ENCODE data around the gene PDCD4.

Gene PDCD4

GRCh38 chr10:110871298-110872084, at the start of gene PDCD4:
Gene PDCD4, plus strand, starts transcription at chr10:110871928. Its CDS starts 4,100 bp downstream, at chr10:110876028.
- peak; percentile 86 for DNase-seq (ENCODE audit: low read depth)

- DNase-seq (ENCODE audit: low read depth), result no peak
Measured at GRCh38 chr10:110822035-110822711, 49.6 kb upstream of the PDCD4 start.

DNA sequence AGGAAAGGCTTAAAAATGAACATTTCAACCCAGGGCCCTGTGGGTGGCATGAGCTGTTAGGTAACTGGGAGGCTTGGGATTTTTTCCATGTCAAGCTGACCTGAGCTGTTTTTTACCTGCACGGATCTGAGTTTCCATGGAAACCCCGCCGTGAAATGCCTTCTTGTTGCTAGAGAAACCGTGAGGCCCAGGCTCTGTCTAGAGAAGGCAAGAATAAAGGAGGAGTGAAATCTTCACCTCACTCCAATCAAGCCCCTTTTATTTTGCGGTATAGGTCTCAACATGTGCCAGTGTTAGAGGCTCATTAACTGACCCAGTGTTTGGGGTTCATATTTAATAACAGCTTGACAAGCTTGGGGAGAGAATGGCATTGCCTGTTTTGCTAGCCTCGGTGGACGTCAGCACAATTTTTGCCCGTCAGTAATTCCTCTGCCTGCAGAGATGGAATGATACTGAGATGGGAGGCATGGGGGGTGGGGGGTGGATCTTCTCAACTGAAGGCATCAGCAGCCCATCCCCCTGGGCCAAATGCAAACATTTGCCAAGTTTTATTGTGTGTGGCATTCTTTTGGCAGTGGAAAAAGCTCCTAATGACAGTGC, 48.9 kb upstream of the PDCD4 start:
- no peak for DNase-seq (ENCODE audit: low read depth)

GRCh38 chr10:110824152-110824441, 47.6 kb upstream of the PDCD4 start:
- DNase-seq (ENCODE audit: low read depth), result no peak

GRCh38 chr10:110824660-110825059, 47.1 kb upstream of the PDCD4 start:
- no peak for DNase-seq (ENCODE audit: low read depth)

DNA sequence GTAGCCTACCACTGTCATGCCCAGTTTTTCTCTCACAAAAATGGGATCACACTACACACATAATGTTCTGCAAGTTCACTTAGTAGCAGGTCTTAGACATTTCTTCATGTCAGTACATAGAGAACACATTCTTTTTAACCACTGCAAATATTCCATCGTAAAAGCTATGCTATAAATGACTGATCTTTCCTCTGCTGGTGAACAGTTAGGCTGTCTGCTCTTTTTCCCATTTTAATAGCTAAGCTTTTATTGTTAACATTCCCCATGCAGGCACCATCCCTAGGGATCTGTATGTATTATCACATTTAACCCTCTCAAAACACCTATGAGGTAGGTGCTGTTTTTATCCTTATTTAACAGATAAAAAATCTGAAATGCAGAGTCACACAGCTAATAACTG, 46.2 kb upstream of the PDCD4 start:
- no peak for DNase-seq (ENCODE audit: low read depth)

GRCh38 chr10:110827410-110827809, 44.3 kb upstream of the PDCD4 start:
- DNase-seq (ENCODE audit: low read depth), result no peak

GRCh38 chr10:110827875-110828274, 43.9 kb upstream of the PDCD4 start:
- no peak for DNase-seq (ENCODE audit: low read depth)

GRCh38 chr10:110828525-110828924, 43.2 kb upstream of the PDCD4 start:
- no peak for DNase-seq (ENCODE audit: low read depth)

- DNase-seq (ENCODE audit: low read depth), result no peak
Measured at GRCh38 chr10:110829721-110830410, 41.9 kb upstream of the PDCD4 start.

DNA sequence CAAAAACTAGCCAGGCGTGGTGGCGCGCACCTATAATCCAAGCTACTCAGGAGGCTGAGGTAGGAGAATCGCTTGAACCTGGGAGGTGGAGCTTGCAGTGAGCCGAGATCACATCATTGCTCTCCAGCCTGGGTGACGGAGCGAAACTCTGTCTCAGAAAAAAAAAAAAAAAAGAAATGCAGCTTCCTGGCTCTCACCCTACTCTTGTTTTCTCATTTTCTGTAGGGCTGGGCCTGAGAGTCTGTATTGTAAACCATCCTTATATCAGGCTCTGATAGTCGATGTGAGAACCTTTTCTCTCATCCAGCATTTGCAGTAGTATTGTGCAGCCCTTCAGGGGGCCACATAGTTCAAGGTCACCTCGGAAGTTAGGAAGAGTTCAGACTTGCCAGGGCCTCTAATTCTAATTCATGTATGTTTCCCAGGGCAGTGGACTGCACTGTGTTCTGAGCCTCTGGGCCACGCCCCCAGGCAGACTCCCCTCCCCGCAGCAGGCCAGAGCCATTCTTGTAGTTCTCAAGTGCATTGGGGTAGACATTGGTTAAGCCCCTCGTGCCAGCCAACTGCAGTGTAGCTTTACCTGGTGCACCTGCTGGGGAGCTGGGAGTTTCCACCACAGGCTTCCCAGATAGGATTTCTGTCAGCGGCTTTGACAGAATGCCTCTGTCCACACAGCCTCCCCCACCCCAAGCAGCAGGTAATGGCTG, 38.3 kb upstream of the PDCD4 start:
- DNase-seq (ENCODE audit: low read depth), result no peak

- DNase-seq (ENCODE audit: low read depth), result no peak
Measured at GRCh38 chr10:110833941-110834628, 37.6 kb upstream of the PDCD4 start.

- DNase-seq (ENCODE audit: low read depth), result no peak
Measured at GRCh38 chr10:110834629-110835301, 37.0 kb upstream of the PDCD4 start.

- no peak for DNase-seq (ENCODE audit: low read depth)
Measured at GRCh38 chr10:110835841-110836240, 35.9 kb upstream of the PDCD4 start.

DNA sequence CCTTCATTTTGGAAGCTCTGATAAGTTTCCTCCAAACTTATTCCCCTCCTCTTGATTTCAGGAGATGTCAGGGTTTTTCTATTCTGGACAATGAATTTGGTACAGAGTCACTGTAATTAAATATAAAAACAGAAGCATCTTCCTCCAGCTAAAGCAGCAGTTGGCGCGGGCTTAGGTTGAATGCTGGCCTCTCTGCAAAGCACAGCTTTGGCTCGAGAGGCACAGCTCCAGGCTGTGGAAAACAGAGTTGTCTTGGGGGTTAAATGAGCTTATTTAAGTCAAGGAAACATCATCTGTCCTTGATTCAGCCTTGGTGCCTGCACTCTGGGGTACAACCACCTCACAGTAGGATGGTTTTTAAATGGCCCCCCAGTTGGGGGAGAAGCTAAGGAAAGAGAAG, 35.0 kb upstream of the PDCD4 start:
- DNase-seq (ENCODE audit: low read depth), result no peak

- no peak for DNase-seq (ENCODE audit: low read depth)
Measured at GRCh38 chr10:110837418-110838171, 34.1 kb upstream of the PDCD4 start.

- DNase-seq (ENCODE audit: low read depth), result no peak
Measured at GRCh38 chr10:110840225-110840922, 31.4 kb upstream of the PDCD4 start.

DNA sequence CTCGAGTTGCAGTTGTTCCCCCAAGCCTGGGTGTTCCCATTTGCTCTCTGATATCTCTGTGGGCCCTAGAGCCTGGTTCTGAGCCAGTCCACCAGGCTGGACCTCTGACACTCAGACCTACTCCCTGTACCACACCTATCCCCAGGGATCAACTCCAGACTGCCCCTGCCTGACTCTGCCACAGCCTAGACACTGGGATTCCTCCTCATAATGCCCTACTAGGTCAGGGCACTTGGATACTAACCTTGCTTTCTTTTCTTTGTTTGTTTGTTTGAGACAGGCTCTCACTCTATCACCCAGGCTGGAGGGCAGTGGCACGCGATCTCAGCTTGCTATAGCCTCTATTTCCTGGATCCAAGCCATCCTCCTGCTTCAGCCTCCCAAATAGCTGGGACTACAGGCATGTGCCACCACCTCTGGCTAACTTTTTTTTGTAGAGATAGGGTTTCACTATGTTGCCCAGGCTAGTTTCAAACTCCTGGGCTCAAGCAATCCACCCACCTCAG, 30.8 kb upstream of the PDCD4 start:
- no peak for DNase-seq (ENCODE audit: low read depth)

- no peak for DNase-seq (ENCODE audit: low read depth)
Measured at GRCh38 chr10:110841767-110842267, 29.9 kb upstream of the PDCD4 start.
